Endothelial cell of umbilical vein (primary cell): ENCODE measurements around the gene NSUN6. TPM values are rescaled to one million over a fixed set of nuclear protein-coding genes. Genes with fewer than 3 reads are reported as not detected.

Experiments used
- BruUV-seq: library from RNA; stranded (reverse); fragments of 400-500 nt; replicated peaks from 2 replicates; lab custom pipeline; 2021; lab: Mats Ljungman, UMichigan
- CTCF ChIA-PET: fragments of 300-600, 350-600 bp; sonication (Branson Sonifier 250); formaldehyde crosslinking; loops from one replicate; lab custom pipeline; 2021; ENCODE audit warnings: antibody characterized with exemption, inconsistent platforms; lab: Charles Lee
- POLR2A ChIA-PET: fragments of 300-600, 350-600 bp; sonication (Branson Sonifier 250); formaldehyde crosslinking; loops from one replicate; lab custom pipeline; 2021; ENCODE audit warnings: antibody characterized with exemption, inconsistent platforms; lab: Charles Lee
- DNase-seq: peaks from one replicate; pipeline ENCODE4 v3.0.0-alpha.2; 2011; ENCODE audit warnings: low read depth, low spot score
- FAIRE-seq: peaks from 2 replicates; lab custom pipeline; 2011; peaks lifted over from hg19 to GRCh38; lab: Jason Lieb, UNC
- H2AFZ ChIP-seq: 2 replicates; pipeline ENCODE4 v1.6.0; 2012; ENCODE audit warnings: low read depth, low read length, control low read depth, inconsistent platforms
- H3K27ac ChIP-seq: 2 replicates; pipeline ENCODE4 v1.5.1; 2011; ENCODE audit warnings: low read depth, mild to moderate bottlenecking, control low read depth, low read length, moderate library complexity; ENCODE audit not compliant: insufficient read depth
- H3K27me3 ChIP-seq, 2 experiments: 2 replicates each; pipeline versions ENCODE4 v1.6.0 to v1.6.1; 2011; ENCODE audit warnings: low read length in 2 of 2, mixed read lengths in 1 of 2; ENCODE audit not compliant: control insufficient read depth in 2 of 2, insufficient read depth in 2 of 2
- H3K36me3 ChIP-seq, 2 experiments: 2 replicates in 1 of 2; 3 replicates in 1 of 2; pipeline ENCODE4 v1.5.1; 2011; ENCODE audit warnings: low read length in 2 of 2, mild to moderate bottlenecking in 1 of 2, moderate library complexity in 1 of 2; ENCODE audit not compliant: control insufficient read depth in 2 of 2, insufficient read depth in 2 of 2; ENCODE audit errors: extremely low read depth in 1 of 2
- H3K4me1 ChIP-seq: 3 replicates; pipeline ENCODE4 v1.5.1; 2011; ENCODE audit warnings: mild to moderate bottlenecking, low read length; ENCODE audit not compliant: control insufficient read depth, insufficient read depth; ENCODE audit errors: extremely low read depth
- H3K4me2 ChIP-seq: 2 replicates; pipeline ENCODE4 v1.6.1; 2011; ENCODE audit warnings: low read length, control low read depth, mixed read lengths; ENCODE audit not compliant: insufficient read depth
- H3K4me3 ChIP-seq, 3 experiments: fragments of 200-600 bp in 1 of 3; sonication (generic), shearing (Covaris generic) in 1 of 3; replicated peaks in 1 of 3; 2 replicates each; pipeline ENCODE4 v1.5.1; 2011 to 2016; ENCODE audit warnings: control low read depth in 3 of 3, low read length in 3 of 3, mild to moderate bottlenecking in 2 of 3, inconsistent platforms in 1 of 3, low read depth in 1 of 3, moderate library complexity in 1 of 3; ENCODE audit not compliant: insufficient read depth in 1 of 3
- H3K79me2 ChIP-seq: 2 replicates; pipeline ENCODE4 v1.6.0; 2012; ENCODE audit warnings: low read length, inconsistent platforms; ENCODE audit not compliant: control insufficient read depth, insufficient read depth
- H3K9ac ChIP-seq: replicated peaks from 2 replicates; pipeline ENCODE3; 2011; ENCODE audit warnings: low read length, control low read depth; ENCODE audit not compliant: insufficient read depth; ENCODE audit errors: extremely low read depth
- H3K9me1 ChIP-seq: replicated peaks from 3 replicates; pipeline ENCODE4 v1.6.0; 2011; ENCODE audit warnings: mild to moderate bottlenecking, low read length; ENCODE audit not compliant: control insufficient read depth, insufficient read depth; ENCODE audit errors: extremely low read depth
- H3K9me3 ChIP-seq: replicated peaks from 2 replicates; pipeline ENCODE4 v1.5.1; 2012; ENCODE audit warnings: low read length, inconsistent platforms; ENCODE audit not compliant: control insufficient read depth, insufficient read depth
- H4K20me1 ChIP-seq: replicated peaks from 2 replicates; pipeline ENCODE3; 2011; ENCODE audit warnings: mild to moderate bottlenecking, low read length; ENCODE audit not compliant: control insufficient read depth, insufficient read depth; ENCODE audit errors: extremely low read depth
- CTCF ChIP-seq, 2 donors: IDR thresholded peaks; 1 replicate in 1 of 2; 2 replicates in 1 of 2; pipeline ENCODE4 v1.5.1; 2011; ENCODE audit warnings: low read length in 2 of 2, mild to moderate bottlenecking in 2 of 2, moderate library complexity in 2 of 2, control low read depth in 1 of 2, inconsistent platforms in 1 of 2, low read depth in 1 of 2; ENCODE audit not compliant: insufficient read depth in 1 of 2; ENCODE audit errors: extremely low read depth in 1 of 2
- EZH2 ChIP-seq: IDR thresholded peaks from 2 replicates; pipeline ENCODE4 v1.6.1; 2012; ENCODE audit warnings: borderline replicate concordance, low read depth, mild to moderate bottlenecking, moderate library complexity, low read length, inconsistent platforms; ENCODE audit not compliant: severe bottlenecking
- FOS ChIP-seq: IDR thresholded peaks from 2 replicates; pipeline ENCODE4 v1.6.1; 2011; ENCODE audit warnings: mild to moderate bottlenecking, low read length, moderate library complexity, borderline replicate concordance; ENCODE audit not compliant: insufficient read depth
- GATA2 ChIP-seq: IDR thresholded peaks from 2 replicates; pipeline ENCODE4 v1.7.0; 2011; ENCODE audit warnings: low read depth, mild to moderate bottlenecking, moderate library complexity, mixed read lengths, low read length; ENCODE audit not compliant: insufficient read length, insufficient read depth
- JUN ChIP-seq: IDR thresholded peaks from 2 replicates; pipeline ENCODE4 v1.6.1; 2011; ENCODE audit warnings: borderline replicate concordance, low read depth; ENCODE audit not compliant: insufficient read length, insufficient read depth
- MAX ChIP-seq: IDR thresholded peaks from 2 replicates; pipeline ENCODE4 v1.6.1; 2011; ENCODE audit not compliant: insufficient read depth, insufficient read length
- MYC ChIP-seq: IDR thresholded peaks from one replicate; pipeline ENCODE4 v1.6.1; 2011; ENCODE audit warnings: mild to moderate bottlenecking, low read depth, low read length
- POLR2A ChIP-seq: IDR thresholded peaks from 2 replicates; pipeline ENCODE4 v1.6.1; 2012; ENCODE audit warnings: low read depth, mild to moderate bottlenecking, control low read depth, low read length
- POLR2AphosphoS5 ChIP-seq: IDR thresholded peaks from 2 replicates; pipeline ENCODE4 v1.6.1; 2012; ENCODE audit warnings: low read depth, mild to moderate bottlenecking, control low read depth, low read length, moderate library complexity; ENCODE audit not compliant: insufficient read depth
- dilution Hi-C: fragments of 300-500 bp; cut with MboI; formaldehyde crosslinking; loops from one replicate; pipeline ENCODE4 v1.15.0; 2019; ENCODE audit warnings: low sequenced_read_pairs; ENCODE audit not compliant: extremely low pct_ligation_motif_present
- intact Hi-C: fragments of 100-400 bp; cut with micrococcal nuclease; formaldehyde crosslinking; loops from one replicate; pipeline ENCODE4 v1.10.0; 2022
- polyA plus RNA-seq, 4 experiments: library from polyadenylated mRNA; depleted of rRNA in 3 of 4; stranded (reverse) in 3 of 4; unstranded in 1 of 4; fragments of >200 nt; gene quantifications; 2 replicates each; pipeline versions ENCODE4 v1.2.1 to v1.2.3, GENCODE V29; 2011 to 2012; ENCODE audit warnings: missing spikeins in 1 of 4
- total RNA-seq: library from RNA; stranded (reverse); gene quantifications from 2 replicates; pipeline ENCODE4 v1.2.3, GENCODE V29; 2021

Gene NSUN6
- total and polyA plus RNA-seq, 2 donors (not counting 3 experiments of a cell fraction or from before 2014, with no cell fraction given): 3.3 to 5.2 TPM

GRCh38 chr10:18689498-18689897 lies 38.1 kb upstream of the NSUN6 start:
- no peaks in the 10 kb centered on the region for H3K36me3 ChIP-seq
- no peaks in the 10 kb centered on the region for H3K9me1 ChIP-seq
- H3K4me1 ChIP-seq: no peaks in the 10 kb centered on the region
- ChIA-PET CTCF (no interaction called here), POLR2A (no interaction called here)
- no peaks in the 10 kb centered on the region for H3K27me3 ChIP-seq
- DNase-seq (no peak), FAIRE-seq (no peak)
- no peaks in the 10 kb centered on the region for H3K79me2 ChIP-seq
- H3K27ac ChIP-seq: no peak overlapping the region
- H2AFZ ChIP-seq: no peak overlapping the region
- TF ChIP-seq POLR2AphosphoS5: no peak
- no peak for TF ChIP-seq MAX
- TF ChIP-seq POLR2A: no peak
- TF ChIP-seq CTCF (IDR thresholded peaks at IDR 0.05; ENCODE audit: extremely low read depth in 1 of 2, insufficient read depth in 1 of 2, low read depth in 1 of 2, low read length in 2 of 2): no peak
- TF ChIP-seq FOS: no peak
- TF ChIP-seq GATA2: no peak
- TF ChIP-seq EZH2: no peak
- TF ChIP-seq JUN: no peak
- TF ChIP-seq MYC: no peak
- no peaks in the 10 kb centered on the region for H4K20me1 ChIP-seq
- dilution Hi-C loops (no loop called here), intact Hi-C loops (no loop called here)
- H3K4me2 ChIP-seq: no peak overlapping the region
- H3K9me3 ChIP-seq: no peaks in the 10 kb centered on the region
- BruUV-seq: no TSS peak
- no peak overlapping the region for H3K4me3 ChIP-seq
- H3K9ac ChIP-seq: no peak overlapping the region
